Measurements from ENCODE around the gene GLI3.

GLI3 gene

GRCh38 chr7:42272793-42273665 lies 36.0 kb upstream of the GLI3 start:
- TF ChIP-seq CTCF (IDR thresholded peaks at IDR 0.05; ENCODE audit: insufficient read depth, low read length, poor library complexity, severe bottlenecking), result no peak
- no peak for DNase-seq (ENCODE audit: extremely low read depth, insufficient read length)
- Histone ChIP-seq H3K27me3 (replicated peaks; ENCODE audit: control insufficient read depth, insufficient read depth, low read length) (no peaks in the 10 kb centered on the region), H3K36me3 (ENCODE audit: control insufficient read depth, insufficient read depth, low read length) (no peaks in the 10 kb centered on the region), H3K4me3 (replicated peaks; ENCODE audit: low read depth, low read length) (no peak overlapping the region)

- Histone ChIP-seq H3K27me3 (replicated peaks; ENCODE audit: control insufficient read depth, insufficient read depth, low read length) (no peaks in the 10 kb centered on the region; the same call in 1 of the 2 replicates), H3K4me3 (replicated peaks; ENCODE audit: low read depth, low read length) (no peak overlapping the region), H3K36me3 (ENCODE audit: control insufficient read depth, insufficient read depth, low read length) (no peaks in the 10 kb centered on the region)
- no peak for DNase-seq (ENCODE audit: extremely low read depth, insufficient read length)
- no peak for TF ChIP-seq CTCF (IDR thresholded peaks at IDR 0.05; ENCODE audit: insufficient read depth, low read length, poor library complexity, severe bottlenecking)
These were observed 32.2 kb upstream of the GLI3 start for GRCh38 chr7:42269161-42269560.

GRCh38 chr7:42264702-42265101 lies 27.7 kb upstream of the GLI3 start:
- peaks cover 1% of the 10 kb centered on the region for H3K27me3 ChIP-seq (replicated peaks; ENCODE audit: control insufficient read depth, insufficient read depth, low read length)

DNA sequence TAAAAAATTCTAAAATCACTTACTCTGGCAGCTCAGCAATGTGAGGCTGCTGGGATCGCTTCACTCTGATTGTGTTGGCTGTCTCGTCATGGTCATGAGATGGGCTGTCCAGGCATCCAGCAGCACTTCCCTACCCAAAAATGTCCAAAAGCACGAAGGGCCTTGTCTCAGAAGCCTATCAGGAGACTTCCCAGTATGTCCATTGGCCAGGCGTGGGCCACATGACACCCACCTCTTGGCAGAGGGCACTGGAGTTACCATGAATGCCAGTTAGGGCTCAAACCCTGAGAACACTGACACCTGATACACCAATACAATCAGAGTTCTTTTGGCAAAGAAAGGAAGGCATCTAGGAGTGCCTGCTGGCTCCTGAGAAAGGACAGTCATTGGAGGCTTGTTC lies 27.0 kb upstream of the GLI3 start:
- Histone ChIP-seq H3K4me3 (replicated peaks; ENCODE audit: low read depth, low read length) (no peak overlapping the region), H3K27me3 (replicated peaks; ENCODE audit: control insufficient read depth, insufficient read depth, low read length) (peaks cover 1% of the 10 kb centered on the region), H3K36me3 (ENCODE audit: control insufficient read depth, insufficient read depth, low read length) (no peaks in the 10 kb centered on the region)
- DNase-seq (ENCODE audit: extremely low read depth, insufficient read length), result no peak
- TF ChIP-seq CTCF (IDR thresholded peaks at IDR 0.05; ENCODE audit: insufficient read depth, low read length, poor library complexity, severe bottlenecking), result no peak

More at GRCh38 chr7:42264702-42265101, 27.7 kb upstream of the GLI3 start:
- TF ChIP-seq CTCF (IDR thresholded peaks at IDR 0.05; ENCODE audit: insufficient read depth, low read length, poor library complexity, severe bottlenecking), result no peak
- DNase-seq (ENCODE audit: extremely low read depth, insufficient read length), result no peak
- no peaks in the 10 kb centered on the region for H3K36me3 ChIP-seq (ENCODE audit: control insufficient read depth, insufficient read depth, low read length)
- no peak overlapping the region for H3K4me3 ChIP-seq (replicated peaks; ENCODE audit: low read depth, low read length)

GRCh38 chr7:42262964-42263363 lies 26.0 kb upstream of the GLI3 start:
- peaks cover 1% of the 10 kb centered on the region for H3K27me3 ChIP-seq (replicated peaks; ENCODE audit: control insufficient read depth, insufficient read depth, low read length)
- no peak overlapping the region for H3K4me3 ChIP-seq (replicated peaks; ENCODE audit: low read depth, low read length)
- DNase-seq (ENCODE audit: extremely low read depth, insufficient read length), result no peak
- H3K36me3 ChIP-seq (ENCODE audit: control insufficient read depth, insufficient read depth, low read length), result no peaks in the 10 kb centered on the region
- TF ChIP-seq CTCF (IDR thresholded peaks at IDR 0.05; ENCODE audit: insufficient read depth, low read length, poor library complexity, severe bottlenecking), result no peak

All from GM06990 (cell line).